Thymus (tissue), 2 donors: ENCODE data around the gene LENG9. TPM values are rescaled to one million over a fixed set of nuclear protein-coding genes. Genes with fewer than 3 reads are reported as not detected.

Experiments
- polyA plus RNA-seq: library from polyadenylated mRNA; stranded (reverse); fragments of 200-250 nt; gene quantifications from one replicate; pipeline ENCODE4 v1.2.3, GENCODE V29; 2013
- total RNA-seq: library from RNA; stranded (reverse); fragments of 120-200 nt; gene quantifications from one replicate; pipeline ENCODE4 v1.2.4, GENCODE V29; 2013
- donor health status: healthy.

LENG9 gene
- total and polyA plus RNA-seq, 2 donors = 2.1 to 2.2 TPM

Other genes starting within 250 kb of the LENG9 start
- gene LILRB3, start 240.8 kb downstream of the LENG9 start, total RNA-seq = 1.1 TPM
- gene LILRB3, start 240.8 kb downstream of the LENG9 start, polyA plus RNA-seq = 15.5 TPM
- 0.61 TPM for gene LILRA6, start 221.0 kb downstream of the LENG9 start, total RNA-seq
- 3.9 TPM for gene LILRA6, start 221.0 kb downstream of the LENG9 start, polyA plus RNA-seq
- gene LILRB5, start 206.5 kb downstream of the LENG9 start, total RNA-seq = 1.3 TPM
- gene LILRB5, start 206.5 kb downstream of the LENG9 start, polyA plus RNA-seq = 8.3 TPM
- 0.90 TPM for gene LILRB2, start 182.7 kb downstream of the LENG9 start, total RNA-seq
- 7.3 TPM for gene LILRB2, start 182.7 kb downstream of the LENG9 start, polyA plus RNA-seq
- 1.5 TPM for gene LILRA5, start 150.6 kb downstream of the LENG9 start, total RNA-seq
- 9.2 TPM for gene LILRA5, start 150.6 kb downstream of the LENG9 start, polyA plus RNA-seq
- gene LILRA4, start 124.6 kb downstream of the LENG9 start, total RNA-seq = 2.5 TPM
- 0.89 TPM for gene LILRA4, start 124.6 kb downstream of the LENG9 start, polyA plus RNA-seq
- gene LAIR1, start 98.8 kb downstream of the LENG9 start, total RNA-seq = 127 TPM
- 128 TPM for gene LAIR1, start 98.8 kb downstream of the LENG9 start, polyA plus RNA-seq
- gene TTYH1, start 48.3 kb downstream of the LENG9 start, total RNA-seq = 0.61 TPM
- 0.43 TPM for gene TTYH1, start 48.3 kb downstream of the LENG9 start, polyA plus RNA-seq
- gene LENG8, start 14.6 kb downstream of the LENG9 start, total RNA-seq = 12.7 TPM
- 151 TPM for gene LENG8, start 14.6 kb downstream of the LENG9 start, polyA plus RNA-seq
- gene CDC42EP5, start 9.5 kb upstream of the LENG9 start, total RNA-seq = 11.0 TPM
- gene CDC42EP5, start 9.5 kb upstream of the LENG9 start, polyA plus RNA-seq = 5.2 TPM
- 3.2 TPM for gene LAIR2, start 39.1 kb upstream of the LENG9 start, total RNA-seq
- gene LAIR2, start 39.1 kb upstream of the LENG9 start, polyA plus RNA-seq = 18.5 TPM
- 1.3 TPM for gene LILRA2, start 110.0 kb upstream of the LENG9 start, total RNA-seq
- 3.2 TPM for gene LILRA2, start 110.0 kb upstream of the LENG9 start, polyA plus RNA-seq
- gene LILRA1, start 129.9 kb upstream of the LENG9 start, total RNA-seq = 0.33 TPM
- gene LILRA1, start 129.9 kb upstream of the LENG9 start, polyA plus RNA-seq = 0.32 TPM
- 0.94 TPM for gene LILRB1, start 166.7 kb upstream of the LENG9 start, total RNA-seq
- 5.8 TPM for gene LILRB1, start 166.7 kb upstream of the LENG9 start, polyA plus RNA-seq
- gene LILRB4, start 199.2 kb upstream of the LENG9 start, total RNA-seq = 4.2 TPM
- gene LILRB4, start 199.2 kb upstream of the LENG9 start, polyA plus RNA-seq = 14.4 TPM